DMS79 treated with DMSO at 0.1 percent for 48 hours (cell line): ENCODE results near the gene PROM1.

Experiments used
- DNase-seq: peaks from one replicate; lab custom pipeline; 2025; lab: John Stamatoyannopoulos, UW

The PROM1 gene

GRCh38 chr4:15944895-15945294, 138.9 kb downstream of the PROM1 start:
- DNase-seq = no peak

- no peak for DNase-seq
These were observed 141.5 kb downstream of the PROM1 start for GRCh38 chr4:15942283-15942682.

GRCh38 chr4:15938640-15939039, 145.2 kb downstream of the PROM1 start, which contains the start of gene FGFBP1:
TSS of gene FGFBP1 (minus strand) at chr4:15938740. CDS start at chr4:15936632, 2,108 bp downstream.
- no peak for DNase-seq

- peak; percentile 32 for DNase-seq
These were observed 145.6 kb downstream of the PROM1 start for GRCh38 chr4:15938182-15938581.

- peak; percentile 69 for DNase-seq
These were observed 147.3 kb downstream of the PROM1 start for GRCh38 chr4:15936495-15936894.

GRCh38 chr4:15935504-15936402, 148.1 kb downstream of the PROM1 start:
- peak; percentile 44 for DNase-seq

GRCh38 chr4:15934259-15934658, 149.6 kb downstream of the PROM1 start:
- DNase-seq = no peak

GRCh38 chr4:15931451-15932210, 152.2 kb downstream of the PROM1 start:
- no peak for DNase-seq

GRCh38 chr4:15930314-15930713, 153.5 kb downstream of the PROM1 start:
- no peak for DNase-seq

- DNase-seq = no peak
These were observed 154.3 kb downstream of the PROM1 start for GRCh38 chr4:15929540-15929939.

GRCh38 chr4:15928883-15929282, 154.9 kb downstream of the PROM1 start:
- no peak for DNase-seq

- DNase-seq = no peak
These were observed 157.3 kb downstream of the PROM1 start for GRCh38 chr4:15926486-15926885.

- no peak for DNase-seq
These were observed 158.0 kb downstream of the PROM1 start for GRCh38 chr4:15925830-15926229.

GRCh38 chr4:15921592-15921932, 162.3 kb downstream of the PROM1 start:
- DNase-seq = no peak

GRCh38 chr4:15920723-15921591, 162.9 kb downstream of the PROM1 start:
- DNase-seq = peak; percentile 39

GRCh38 chr4:15918484-15919129, 165.2 kb downstream of the PROM1 start:
- DNase-seq = peak; percentile 22
